Measurements from ENCODE around the gene GEN1.

Gene GEN1

GRCh38 chr2:17749753-17750438, 4.0 kb upstream of the GEN1 start:
- H3K9ac ChIP-seq (ENCODE audit: low read length in 5 of 5), result no peak overlapping the region
- peaks cover 1 to 19% (median 17%) of the 10 kb centered on the region in 5 donors for H3K4me1 ChIP-seq (ENCODE audit: control insufficient read depth in 5 of 5, insufficient read depth in 5 of 5, low read length in 5 of 5)
- H3K4me3 ChIP-seq (ENCODE audit: low read depth in 1 of 5, low read length in 5 of 5), result no peak overlapping the region
- no peaks in the 10 kb centered on the region for H3K9me3 ChIP-seq (ENCODE audit: control insufficient read depth in 5 of 5, low read length in 5 of 5)
- peaks cover 0 to 5% (median under 1%) of the 10 kb centered on the region in 5 donors for H3K36me3 ChIP-seq (ENCODE audit: control insufficient read depth in 5 of 5, insufficient read depth in 5 of 5, low read length in 5 of 5)
- H3K27ac ChIP-seq (ENCODE audit: low read depth, low read length), result no peak overlapping the region
- H3K27me3 ChIP-seq (ENCODE audit: control insufficient read depth in 5 of 5, insufficient read depth in 4 of 5, low read length in 5 of 5), result no peaks in the 10 kb centered on the region

- Histone ChIP-seq H3K9me3 (ENCODE audit: control insufficient read depth in 5 of 5, low read length in 5 of 5) (no peaks in the 10 kb centered on the region), H3K4me3 (ENCODE audit: low read depth in 1 of 5, low read length in 5 of 5) (peak overlapping the region in 2 of 5 donors; percentile 82), H3K4me1 (ENCODE audit: control insufficient read depth in 5 of 5, insufficient read depth in 5 of 5, low read length in 5 of 5) (peaks cover 1 to 22% (median 17%) of the 10 kb centered on the region in 5 donors), H3K27me3 (ENCODE audit: control insufficient read depth in 5 of 5, insufficient read depth in 4 of 5, low read length in 5 of 5) (no peaks in the 10 kb centered on the region), H3K9ac (ENCODE audit: low read length in 5 of 5) (peak overlapping the region in 2 of 5 donors; percentile 97 to 99), H3K36me3 (ENCODE audit: control insufficient read depth in 5 of 5, insufficient read depth in 5 of 5, low read length in 5 of 5) (no peaks in the 10 kb centered on the region), H3K27ac (ENCODE audit: low read depth, low read length) (no peak overlapping the region)
Measured at GRCh38 chr2:17752246-17752645, 1.7 kb upstream of the GEN1 start.

DNA sequence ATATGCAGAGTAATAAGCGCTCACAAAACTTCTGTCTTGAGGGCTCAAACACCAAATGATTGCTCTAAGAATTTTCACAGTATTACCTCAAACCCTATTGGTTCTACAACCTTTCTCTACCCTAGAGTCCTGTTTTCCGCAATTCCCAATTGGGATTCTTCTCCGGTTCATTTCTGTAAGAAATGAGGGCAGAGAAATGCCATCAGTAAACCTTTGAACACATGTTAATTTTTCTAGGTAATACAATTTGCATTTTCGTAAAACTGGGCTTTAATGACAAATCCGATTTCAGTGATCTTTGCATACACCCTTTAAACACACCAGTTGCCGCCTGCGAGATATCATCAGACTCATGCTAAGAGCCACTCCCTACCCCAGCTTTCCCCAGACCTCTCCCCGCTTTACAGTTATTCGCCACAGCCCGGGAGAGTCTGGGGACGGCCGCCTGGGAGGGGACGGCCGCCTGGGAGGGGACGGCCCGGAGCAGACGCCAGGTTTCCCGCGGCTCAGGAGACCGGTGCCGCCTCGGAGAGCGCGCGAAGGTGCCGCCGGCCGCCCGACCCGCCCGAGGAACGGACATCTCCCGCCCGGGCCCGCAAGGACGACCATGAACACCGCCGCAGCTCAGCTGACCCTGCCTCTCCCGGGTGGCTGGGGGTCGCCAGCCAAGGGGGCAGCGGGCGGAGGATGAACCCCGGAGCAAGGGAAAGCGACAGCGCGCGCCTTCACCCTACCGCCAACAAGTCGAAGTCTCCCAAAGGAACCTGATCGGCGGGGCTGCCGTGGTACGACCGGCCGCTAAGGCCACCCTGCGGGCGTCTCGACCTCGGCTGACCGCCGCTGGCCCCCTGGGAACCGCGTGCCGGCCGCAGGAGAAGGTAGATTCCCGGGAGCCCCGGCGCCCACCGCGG, 791 bp upstream of the GEN1 start:
- H3K27me3 ChIP-seq (ENCODE audit: control insufficient read depth in 5 of 5, insufficient read depth in 4 of 5, low read length in 5 of 5), result no peaks in the 10 kb centered on the region
- H3K4me3 ChIP-seq (ENCODE audit: low read depth in 1 of 5, low read length in 5 of 5), result peak overlapping the region; percentile 82 to 95 (median 86)
- H3K4me1 ChIP-seq (ENCODE audit: control insufficient read depth in 5 of 5, insufficient read depth in 5 of 5, low read length in 5 of 5), result peaks cover 1 to 22% (median 17%) of the 10 kb centered on the region in 5 donors
- H3K27ac ChIP-seq (ENCODE audit: low read depth, low read length), result peak overlapping the region; percentile 95
- no peaks in the 10 kb centered on the region for H3K9me3 ChIP-seq (ENCODE audit: control insufficient read depth in 5 of 5, low read length in 5 of 5)
- peak overlapping the region; percentile 82 to 99 (median 96) for H3K9ac ChIP-seq (ENCODE audit: low read length in 5 of 5)
- H3K36me3 ChIP-seq (ENCODE audit: control insufficient read depth in 5 of 5, insufficient read depth in 5 of 5, low read length in 5 of 5), result no peaks in the 10 kb centered on the region

GRCh38 chr2:17754773-17755425, 961 bp downstream of the GEN1 start:
- H3K27ac ChIP-seq (ENCODE audit: low read depth, low read length), result peak overlapping the region; percentile 95

DNA sequence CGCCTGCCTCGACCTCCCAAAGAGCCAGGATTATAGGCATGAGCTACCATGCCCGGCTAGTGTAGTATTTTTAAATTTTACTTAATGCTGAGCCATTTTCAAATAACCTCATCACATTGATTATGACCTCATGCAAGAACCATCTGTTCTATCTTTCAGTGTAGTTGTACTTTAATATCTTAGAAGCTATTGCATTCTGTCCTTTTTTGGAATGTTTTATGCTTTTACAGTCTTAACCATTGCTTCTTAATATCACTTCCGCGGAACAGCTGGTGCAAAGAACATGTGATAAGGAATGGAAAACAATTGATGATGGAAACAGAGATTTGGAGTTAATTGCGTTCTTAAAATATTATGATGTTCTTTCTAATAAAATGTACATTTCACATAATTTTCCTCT, 2.7 kb downstream of the GEN1 start:
- H3K9me3 ChIP-seq (ENCODE audit: control insufficient read depth in 5 of 5, low read length in 5 of 5), result no peaks in the 10 kb centered on the region
- no peak overlapping the region for H3K9ac ChIP-seq (ENCODE audit: low read length in 5 of 5)
- peaks cover 1 to 22% (median 17%) of the 10 kb centered on the region in 5 donors for H3K4me1 ChIP-seq (ENCODE audit: control insufficient read depth in 5 of 5, insufficient read depth in 5 of 5, low read length in 5 of 5)
- H3K36me3 ChIP-seq (ENCODE audit: control insufficient read depth in 5 of 5, insufficient read depth in 5 of 5, low read length in 5 of 5), result peaks cover 0 to 3% (median 0%) of the 10 kb centered on the region in 5 donors
- no peak overlapping the region for H3K27ac ChIP-seq (ENCODE audit: low read depth, low read length)
- no peaks in the 10 kb centered on the region for H3K27me3 ChIP-seq (ENCODE audit: control insufficient read depth in 5 of 5, insufficient read depth in 4 of 5, low read length in 5 of 5)
- H3K4me3 ChIP-seq (ENCODE audit: low read depth in 1 of 5, low read length in 5 of 5), result no peak overlapping the region

More at GRCh38 chr2:17754773-17755425, 961 bp downstream of the GEN1 start:
- Histone ChIP-seq H3K9ac (ENCODE audit: low read length in 5 of 5) (peak overlapping the region; percentile 48 to 99 (median 96)), H3K9me3 (ENCODE audit: control insufficient read depth in 5 of 5, low read length in 5 of 5) (no peaks in the 10 kb centered on the region), H3K4me3 (ENCODE audit: low read depth in 1 of 5, low read length in 5 of 5) (peak overlapping the region; percentile 62 to 95 (median 86)), H3K4me1 (ENCODE audit: control insufficient read depth in 5 of 5, insufficient read depth in 5 of 5, low read length in 5 of 5) (peaks cover 1 to 22% (median 17%) of the 10 kb centered on the region in 5 donors), H3K36me3 (ENCODE audit: control insufficient read depth in 5 of 5, insufficient read depth in 5 of 5, low read length in 5 of 5) (no peaks in the 10 kb centered on the region), H3K27me3 (ENCODE audit: control insufficient read depth in 5 of 5, insufficient read depth in 4 of 5, low read length in 5 of 5) (no peaks in the 10 kb centered on the region)

GRCh38 chr2:17757321-17757720, 3.4 kb downstream of the GEN1 start:
- peaks cover 1 to 17% (median 15%) of the 10 kb centered on the region in 5 donors for H3K4me1 ChIP-seq (ENCODE audit: control insufficient read depth in 5 of 5, insufficient read depth in 5 of 5, low read length in 5 of 5)
- H3K27ac ChIP-seq (ENCODE audit: low read depth, low read length), result no peak overlapping the region
- no peaks in the 10 kb centered on the region for H3K27me3 ChIP-seq (ENCODE audit: control insufficient read depth in 5 of 5, insufficient read depth in 4 of 5, low read length in 5 of 5)
- peaks cover 0 to 4% (median 0%) of the 10 kb centered on the region in 5 donors for H3K36me3 ChIP-seq (ENCODE audit: control insufficient read depth in 5 of 5, insufficient read depth in 5 of 5, low read length in 5 of 5)
- no peak overlapping the region for H3K4me3 ChIP-seq (ENCODE audit: low read depth in 1 of 5, low read length in 5 of 5)
- H3K9me3 ChIP-seq (ENCODE audit: control insufficient read depth in 5 of 5, low read length in 5 of 5), result no peaks in the 10 kb centered on the region
- H3K9ac ChIP-seq (ENCODE audit: low read length in 5 of 5), result no peak overlapping the region

DNA sequence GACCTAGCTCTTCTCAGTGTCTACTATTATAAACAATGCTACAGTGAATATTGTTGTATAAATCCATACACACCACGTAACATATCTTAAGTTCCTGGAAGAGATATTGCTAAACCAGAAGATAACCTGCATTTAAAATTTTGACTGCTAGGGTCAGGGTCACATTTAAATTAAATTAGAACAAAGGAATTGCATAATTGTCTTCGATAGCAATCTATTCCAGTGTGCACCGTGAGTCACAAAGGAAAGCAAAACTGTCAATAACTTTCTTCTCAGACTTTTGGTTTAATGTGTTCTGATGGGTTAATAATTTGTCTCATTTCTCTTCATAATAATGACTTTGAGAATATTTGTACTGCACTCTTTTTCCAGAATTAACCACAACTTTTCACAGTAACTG, 4.2 kb downstream of the GEN1 start:
- H3K4me3 ChIP-seq (ENCODE audit: low read depth in 1 of 5, low read length in 5 of 5), result no peak overlapping the region
- no peaks in the 10 kb centered on the region for H3K9me3 ChIP-seq (ENCODE audit: control insufficient read depth in 5 of 5, low read length in 5 of 5)
- H3K36me3 ChIP-seq (ENCODE audit: control insufficient read depth in 5 of 5, insufficient read depth in 5 of 5, low read length in 5 of 5), result peaks cover 0 to 4% (median 0%) of the 10 kb centered on the region in 5 donors
- H3K27ac ChIP-seq (ENCODE audit: low read depth, low read length), result no peak overlapping the region
- peaks cover 0 to 10% (median 7%) of the 10 kb centered on the region in 5 donors for H3K4me1 ChIP-seq (ENCODE audit: control insufficient read depth in 5 of 5, insufficient read depth in 5 of 5, low read length in 5 of 5)
- H3K27me3 ChIP-seq (ENCODE audit: control insufficient read depth in 5 of 5, insufficient read depth in 4 of 5, low read length in 5 of 5), result no peaks in the 10 kb centered on the region
- H3K9ac ChIP-seq (ENCODE audit: low read length in 5 of 5), result no peak overlapping the region

GRCh38 chr2:17759805-17760204, 5.9 kb downstream of the GEN1 start:
- H3K27ac ChIP-seq (ENCODE audit: low read depth, low read length), result no peak overlapping the region
- no peak overlapping the region for H3K4me3 ChIP-seq (ENCODE audit: low read depth in 1 of 5, low read length in 5 of 5)
- H3K4me1 ChIP-seq (ENCODE audit: control insufficient read depth in 5 of 5, insufficient read depth in 5 of 5, low read length in 5 of 5), result peaks cover 0 to 3% (median under 1%) of the 10 kb centered on the region in 5 donors
- H3K9ac ChIP-seq (ENCODE audit: low read length in 5 of 5), result no peak overlapping the region
- H3K36me3 ChIP-seq (ENCODE audit: control insufficient read depth in 5 of 5, insufficient read depth in 5 of 5, low read length in 5 of 5), result peaks cover 0 to 4% (median 0%) of the 10 kb centered on the region in 5 donors
- no peaks in the 10 kb centered on the region for H3K9me3 ChIP-seq (ENCODE audit: control insufficient read depth in 5 of 5, low read length in 5 of 5)
- no peaks in the 10 kb centered on the region for H3K27me3 ChIP-seq (ENCODE audit: control insufficient read depth in 5 of 5, insufficient read depth in 4 of 5, low read length in 5 of 5)

DNA sequence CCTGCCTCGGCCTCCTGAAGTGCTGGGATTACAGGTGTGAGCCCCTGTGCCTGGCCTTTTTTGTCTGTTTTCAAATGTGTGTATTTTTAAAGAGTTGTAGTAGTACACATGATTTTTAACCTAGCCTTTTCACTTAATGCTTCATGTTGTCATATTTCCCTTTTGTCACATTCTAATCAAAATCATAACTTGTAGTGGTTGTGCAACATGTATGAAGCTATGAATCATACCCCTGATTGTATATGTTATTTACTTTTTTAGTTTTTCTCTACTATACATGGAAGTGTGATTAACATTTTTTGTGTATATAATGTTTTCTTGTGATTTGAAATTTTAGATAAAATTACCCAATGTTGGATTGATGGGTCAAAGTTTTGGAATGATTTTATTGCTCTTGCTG, 8.5 kb downstream of the GEN1 start:
- H3K9me3 ChIP-seq (ENCODE audit: control insufficient read depth in 5 of 5, low read length in 5 of 5), result no peaks in the 10 kb centered on the region
- H3K27me3 ChIP-seq (ENCODE audit: control insufficient read depth in 5 of 5, insufficient read depth in 4 of 5, low read length in 5 of 5), result no peaks in the 10 kb centered on the region
- peaks cover 0 to 3% (median 0%) of the 10 kb centered on the region in 5 donors for H3K4me1 ChIP-seq (ENCODE audit: control insufficient read depth in 5 of 5, insufficient read depth in 5 of 5, low read length in 5 of 5)
- no peak overlapping the region for H3K4me3 ChIP-seq (ENCODE audit: low read depth in 1 of 5, low read length in 5 of 5)
- no peak overlapping the region for H3K9ac ChIP-seq (ENCODE audit: low read length in 5 of 5)
- no peak overlapping the region for H3K27ac ChIP-seq (ENCODE audit: low read depth, low read length)
- peaks cover 0 to 14% (median 0%) of the 10 kb centered on the region in 5 donors for H3K36me3 ChIP-seq (ENCODE audit: control insufficient read depth in 5 of 5, insufficient read depth in 5 of 5, low read length in 5 of 5)
